Spleen (tissue), 11 donors: ENCODE measurements around the gene CD37. TPM values are rescaled to one million over a fixed set of nuclear protein-coding genes. Genes with fewer than 3 reads are reported as not detected.

Experiments
- DNase-seq: peaks from one replicate; pipeline ENCODE4 v3.0.0-alpha.2; 2020
- H3K27ac ChIP-seq, 8 donors: fragments of 200-600 bp; sonication (generic) in 7 of 8; 1 replicate in 4 of 8; 2 replicates in 4 of 8; pipeline versions ENCODE4 v1.5.0 to v1.8.0; 2016 to 2021; ENCODE audit warnings: inconsistent platforms in 4 of 8, mild to moderate bottlenecking in 4 of 8, moderate library complexity in 1 of 8
- H3K27me3 ChIP-seq, 7 donors: fragments of 200-600 bp; sonication (generic) in 6 of 7; replicated peaks in 1 of 7; 1 replicate in 4 of 7; 2 replicates in 3 of 7; pipeline versions ENCODE4 v1.5.0 to v1.8.0; 2016 to 2021; ENCODE audit warnings: inconsistent platforms in 3 of 7, mild to moderate bottlenecking in 1 of 7
- H3K36me3 ChIP-seq, 6 donors: fragments of 200-600 bp; sonication (generic) in 5 of 6; 1 replicate in 4 of 6; 2 replicates in 2 of 6; pipeline versions ENCODE4 v1.5.0 to v1.8.0; 2016 to 2021; ENCODE audit warnings: inconsistent platforms in 2 of 6
- H3K4me1 ChIP-seq, 6 donors: fragments of 200-600 bp; sonication (generic) in 5 of 6; 1 replicate in 3 of 6; 2 replicates in 3 of 6; pipeline versions ENCODE4 v1.5.0 to v1.8.0; 2016 to 2021; ENCODE audit warnings: inconsistent platforms in 3 of 6
- H3K4me3 ChIP-seq, 8 donors: fragments of 200-600 bp; sonication (generic) in 7 of 8; 1 replicate in 4 of 8; 2 replicates in 4 of 8; pipeline versions ENCODE4 v1.5.0 to v1.8.0; 2016 to 2021; ENCODE audit warnings: inconsistent platforms in 4 of 8, mild to moderate bottlenecking in 4 of 8, moderate library complexity in 2 of 8
- H3K9me3 ChIP-seq, 8 donors: fragments of 200-600 bp; sonication (generic) in 7 of 8; 1 replicate in 4 of 8; 2 replicates in 4 of 8; pipeline versions ENCODE4 v1.5.0 to v1.8.0; 2016 to 2021; ENCODE audit warnings: inconsistent platforms in 4 of 8
- CTCF ChIP-seq, 11 experiments: fragments of 200-600 bp in 7 of 11; fragments of 450-650 bp in 4 of 11; sonication (generic) in 4 of 11; IDR thresholded peaks in 8 of 11; conservative IDR thresholded peaks in 3 of 11; 1 replicate in 7 of 11; 2 replicates in 4 of 11; pipeline versions ENCODE4 v1.4.0 to v1.8.0; 2016 to 2021; ENCODE audit warnings: antibody characterized with exemption in 11 of 11, inconsistent platforms in 4 of 11, mild to moderate bottlenecking in 1 of 11
- POLR2A ChIP-seq, 3 donors: fragments of 450-650 bp; IDR thresholded peaks; one replicate each; pipeline ENCODE4 v1.5.1; 2017; ENCODE audit warnings: antibody characterized with exemption in 3 of 3, mild to moderate bottlenecking in 1 of 3
- POLR2AphosphoS5 ChIP-seq, 3 donors: sonication (generic); formaldehyde crosslinking; IDR thresholded peaks; one replicate each; pipeline ENCODE4 v1.5.1; 2017; ENCODE audit warnings: antibody characterized with exemption in 3 of 3
- WGBS, 5 donors: extraction: QIAGEN DNeasy Blood & Tissue Kit in 3 of 5; methylation state at CpG; one replicate each; pipeline versions ENCODE4 v1.1.5 to v1.1.7; 2013 to 2018; 5-methylcytosine and 5-hydroxymethylcytosine counted together
- intact Hi-C: fragments of 100-400 bp; cut with DNase I; formaldehyde crosslinking; loops from one replicate; pipeline ENCODE4 v1.15.0; 2023; ENCODE audit warnings: low total_unique reads
- microRNA-seq, 3 donors: library from miRNA; unstranded; fragments of <30 nt; microRNA quantifications; one replicate each; pipeline versions ENCODE4 to v1.1.0, GENCODE V29; 2019 to 2020
- polyA plus RNA-seq, 3 donors: library from polyadenylated mRNA; stranded (reverse); fragments of 200-250 nt; gene quantifications; one replicate each; pipeline ENCODE4 v1.2.1, GENCODE V29; 2013
- small RNA-seq, 4 donors: library from RNA; depleted of rRNA; stranded (forward); fragments of <200 nt; gene quantifications; one replicate each; pipeline ENCODE3, GENCODE V24; 2016
- total RNA-seq, 7 donors: library from RNA; depleted of rRNA in 3 of 7; stranded (reverse); fragments of >200 nt in 3 of 7; fragmentation: NEBNext Ultra II Directional in 4 of 7; extraction: Animal tissue kit (Norgen Biotek cat#: 25700) in 4 of 7; gene quantifications; one replicate each; pipeline versions ENCODE4 v1.1.0 to v1.2.1, GENCODE V29; 2016 to 2021
- donor health status: healthy with polysubstance abuse.
- donor health status: DM: no; HTN: no; CAD: no; lungs with moderate emphysema.
- donor health status: DM: no; HTN: no; CAD: no.
- donor health status: Bipolar disorder and iron deficiency.
- donor health status: healthy.
- donor health status: DM: no; HTN: no; CAD: no.
- donor health status: DM: yes; HTN: yes; CAD: no.

The CD37 gene
- total and polyA plus RNA-seq, 10 donors = 297 to 516 (median 403) TPM

DNA sequence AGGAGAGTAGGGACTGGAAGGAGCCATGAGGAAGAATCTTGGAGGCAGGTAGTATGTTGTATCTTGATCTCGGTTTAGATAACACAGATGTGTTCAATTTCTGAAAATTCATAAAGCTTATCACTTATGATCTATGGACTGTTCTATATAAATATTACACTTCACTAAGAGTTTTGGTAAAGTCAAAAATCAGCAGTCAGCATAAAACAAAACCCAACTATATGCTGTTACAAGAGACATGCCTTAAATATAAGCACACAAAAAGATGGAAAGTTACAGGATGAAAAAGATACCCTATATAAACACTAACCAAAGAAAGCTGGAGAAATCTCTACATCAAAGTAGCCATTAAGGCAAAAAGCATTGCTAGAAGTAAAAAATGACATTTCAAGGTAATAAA lies 48.4 kb downstream of the CD37 start:
- Histone ChIP-seq H3K4me1 (peaks cover 0 to 16% (median 1%) of the 10 kb centered on the region in 6 donors), H3K27ac (no peak overlapping the region), H3K27me3 (peaks cover 0 to 7% (median 0%) of the 10 kb centered on the region in 7 donors), H3K36me3 (no peaks in the 10 kb centered on the region), H3K4me3 (no peak overlapping the region), H3K9me3 (peaks cover 0 to 19% (median 11%) of the 10 kb centered on the region in 8 donors)
- TF ChIP-seq CTCF (IDR thresholded peaks at IDR 0.05 in 8 of 11, conservative IDR thresholded peaks at IDR 0.05 in 3 of 11) (no peak), POLR2A (IDR thresholded peaks at IDR 0.05) (no peak), POLR2AphosphoS5 (IDR thresholded peaks at IDR 0.05) (no peak)
- intact Hi-C loops = no loop called here
- no peak for DNase-seq
- WGBS, 5 donors = 42 to 100% (median 53%) methylated on average over 1 of the region's 1 CpG

- H3K27me3 ChIP-seq = peaks cover 0 to 7% (median 0%) of the 10 kb centered on the region in 7 donors
- peak; percentile 47 to 80 (median 77) for TF ChIP-seq POLR2AphosphoS5 (IDR thresholded peaks at IDR 0.05)
- no peak for TF ChIP-seq CTCF (IDR thresholded peaks at IDR 0.05 in 8 of 11, conservative IDR thresholded peaks at IDR 0.05 in 3 of 11)
- TF ChIP-seq POLR2A (IDR thresholded peaks at IDR 0.05) = no peak
Measured at GRCh38 chr19:49387936-49388372, 52.7 kb downstream of the CD37 start, which contains the start of gene KASH5. TSS of gene KASH5 (plus strand) at chr19:49388249. CDS start at chr19:49390884, 2,635 bp downstream.

GRCh38 chr19:49389406-49389805 lies 54.2 kb downstream of the CD37 start:
- Histone ChIP-seq H3K4me1 (peaks cover 0 to 44% (median 13%) of the 10 kb centered on the region in 6 donors), H3K9me3 (no peaks in the 10 kb centered on the region), H3K27ac (no peak overlapping the region), H3K27me3 (peaks cover 0 to 14% (median 0%) of the 10 kb centered on the region in 7 donors), H3K36me3 (no peaks in the 10 kb centered on the region), H3K4me3 (no peak overlapping the region)
- DNase-seq = no peak
- TF ChIP-seq POLR2AphosphoS5 (IDR thresholded peaks at IDR 0.05) (no peak), CTCF (IDR thresholded peaks at IDR 0.05 in 8 of 11, conservative IDR thresholded peaks at IDR 0.05 in 3 of 11) (no peak), POLR2A (IDR thresholded peaks at IDR 0.05) (no peak)
- intact Hi-C loops = no loop called here
- whole genome bisulfite sequencing, 5 donors = 91 to 95% (median 92%) methylated on average over 15 to 20 of the region's 20 CpGs

More at GRCh38 chr19:49387936-49388372, 52.7 kb downstream of the CD37 start, which contains the start of gene KASH5:
- peak within 1 kb of the TSS in 4 of 8 donors; percentile 22 to 72 (median 49) for H3K27ac ChIP-seq
- peaks cover 0 to 5% (median under 1%) of the 10 kb centered on the region in 8 donors for H3K9me3 ChIP-seq
- peak within 1 kb of the TSS in 5 of 8 donors; percentile 9 to 47 (median 18) for H3K4me3 ChIP-seq
- H3K36me3 ChIP-seq = no peaks in the 10 kb centered on the region
- intact Hi-C loops = no loop called here
- peak; percentile 95 for DNase-seq
- WGBS, 5 donors = 31 to 59% (median 50%) methylated on average over 10 to 40 of the region's 40 CpGs
- H3K4me1 ChIP-seq = peaks cover 0 to 44% (median 13%) of the 10 kb centered on the region in 6 donors

Small RNAs within 50 kb of the gene (microRNA-seq; reads per million reads assigned to microRNA genes)
- gene MIR4324 = 0 reads per million in 3 donors

Small RNAs within 50 kb of the gene (small RNA-seq; reads per million reads assigned to genes)
- gene MIR4324 = 0 reads per million in 4 donors

Other genes starting within 250 kb of the CD37 start
- gene SNRNP70, start 250.0 kb upstream of the CD37 start, total RNA-seq = 100 to 1,000 TPM; 238 to 337 (median 270) TPM
- 100 to 1,000 TPM; 198 to 559 (median 421) TPM for gene SNRNP70, start 250.0 kb upstream of the CD37 start, polyA plus RNA-seq
- gene LIN7B, start 221.0 kb upstream of the CD37 start, total RNA-seq = 1 to 10 TPM; 2.7 to 9.6 (median 5.5) TPM
- 1 to 10 TPM; 7.2 to 9.5 (median 9.2) TPM for gene LIN7B, start 221.0 kb upstream of the CD37 start, polyA plus RNA-seq
- 1 to 10 TPM in 4 of 7 donors, under 1 TPM in 2, not detected in 1; 0.70 to 5.4 (median 1.6) TPM for gene C19orf73, start 216.3 kb upstream of the CD37 start, total RNA-seq
- gene C19orf73, start 216.3 kb upstream of the CD37 start, polyA plus RNA-seq = 1 to 10 TPM; 3.9 to 5.5 (median 4.2) TPM
- gene PPFIA3, start 215.9 kb upstream of the CD37 start, total RNA-seq = 1 to 10 TPM; 3.6 to 9.5 (median 5.4) TPM
- 10 to 100 TPM in 1 of 3 donors, 1 to 10 TPM in 2; 6.9 to 17.2 (median 8.4) TPM for gene PPFIA3, start 215.9 kb upstream of the CD37 start, polyA plus RNA-seq
- under 1 TPM in 2 of 7 donors, not detected in 5; 0.27 to 0.47 TPM for gene HRC, start 180.0 kb upstream of the CD37 start, total RNA-seq
- under 1 TPM; 0.07 to 0.27 (median 0.22) TPM for gene HRC, start 180.0 kb upstream of the CD37 start, polyA plus RNA-seq
- 10 to 100 TPM in 5 of 7 donors, 1 to 10 TPM in 2; 3.6 to 28.7 (median 13.2) TPM for gene TRPM4, start 177.6 kb upstream of the CD37 start, total RNA-seq
- gene TRPM4, start 177.6 kb upstream of the CD37 start, polyA plus RNA-seq = 10 to 100 TPM in 1 of 3 donors, 1 to 10 TPM in 2; 3.3 to 18.7 (median 4.6) TPM
- 1 to 10 TPM; 2.1 to 6.9 (median 5.0) TPM for gene SLC6A16, start 10.2 kb upstream of the CD37 start, total RNA-seq
- 1 to 10 TPM; 2.7 to 5.0 (median 2.7) TPM for gene SLC6A16, start 10.2 kb upstream of the CD37 start, polyA plus RNA-seq
- 10 to 100 TPM in 6 of 7 donors, 1 to 10 TPM in 1; 8.9 to 24.7 (median 15.8) TPM for gene TEAD2, start 27.0 kb downstream of the CD37 start, total RNA-seq
- gene TEAD2, start 27.0 kb downstream of the CD37 start, polyA plus RNA-seq = 1 to 10 TPM; 5.8 to 8.4 (median 5.8) TPM
- under 1 TPM in 2 of 7 donors, not detected in 5; 0.57 to 0.79 TPM for gene DKKL1, start 28.5 kb downstream of the CD37 start, total RNA-seq
- 1 to 10 TPM in 1 of 3 donors, under 1 TPM in 1, not detected in 1; 0.57 to 1.1 TPM for gene DKKL1, start 28.5 kb downstream of the CD37 start, polyA plus RNA-seq
- under 1 TPM in 1 of 7 donors, not detected in 6; 0.41 TPM for gene KASH5, start 52.8 kb downstream of the CD37 start, total RNA-seq
- under 1 TPM; 0.11 to 0.32 (median 0.19) TPM for gene KASH5, start 52.8 kb downstream of the CD37 start, polyA plus RNA-seq
- not detected for gene PTH2, start 88.0 kb downstream of the CD37 start, total RNA-seq
- not detected for gene PTH2, start 88.0 kb downstream of the CD37 start, polyA plus RNA-seq
- gene GFY, start 90.0 kb downstream of the CD37 start, total RNA-seq = not detected
- gene GFY, start 90.0 kb downstream of the CD37 start, polyA plus RNA-seq = not detected
- gene SLC17A7, start 106.1 kb downstream of the CD37 start, total RNA-seq = under 1 TPM in 2 of 7 donors, not detected in 5; 0.10 to 0.13 TPM
- under 1 TPM; 0.07 to 0.12 (median 0.10) TPM for gene SLC17A7, start 106.1 kb downstream of the CD37 start, polyA plus RNA-seq
- 10 to 100 TPM; 76.0 to 94.3 (median 86.1) TPM for gene PIH1D1, start 116.4 kb downstream of the CD37 start, total RNA-seq
- 100 to 1,000 TPM in 2 of 3 donors, 10 to 100 TPM in 1; 85.3 to 140 (median 118) TPM for gene PIH1D1, start 116.4 kb downstream of the CD37 start, polyA plus RNA-seq
- 10 to 100 TPM; 38.7 to 50.2 (median 45.8) TPM for gene ALDH16A1, start 117.8 kb downstream of the CD37 start, total RNA-seq
- 10 to 100 TPM; 54.9 to 99.9 (median 94.9) TPM for gene ALDH16A1, start 117.8 kb downstream of the CD37 start, polyA plus RNA-seq
- 10 to 100 TPM; 11.2 to 32.8 (median 24.1) TPM for gene FLT3LG, start 138.8 kb downstream of the CD37 start, total RNA-seq
- gene FLT3LG, start 138.8 kb downstream of the CD37 start, polyA plus RNA-seq = 10 to 100 TPM; 16.4 to 26.4 (median 19.9) TPM
- 1,000 to 10,000 TPM; 2,521 to 3,132 (median 2,768) TPM for gene RPL13A, start 152.2 kb downstream of the CD37 start, total RNA-seq
- 1,000 to 10,000 TPM; 6,561 to 7,408 (median 7,261) TPM for gene RPL13A, start 152.2 kb downstream of the CD37 start, polyA plus RNA-seq
- gene RPS11, start 161.0 kb downstream of the CD37 start, total RNA-seq = 1,000 to 10,000 TPM; 1,555 to 3,509 (median 2,434) TPM
- over 10,000 TPM in 2 of 3 donors, 1,000 to 10,000 TPM in 1; 8,326 to 12,835 (median 11,104) TPM for gene RPS11, start 161.0 kb downstream of the CD37 start, polyA plus RNA-seq
- gene FCGRT, start 177.3 kb downstream of the CD37 start, total RNA-seq = 100 to 1,000 TPM; 273 to 616 (median 435) TPM
- gene FCGRT, start 177.3 kb downstream of the CD37 start, polyA plus RNA-seq = 100 to 1,000 TPM; 144 to 364 (median 279) TPM
- 10 to 100 TPM; 18.9 to 44.2 (median 42.8) TPM for gene RCN3, start 192.6 kb downstream of the CD37 start, total RNA-seq
- gene RCN3, start 192.6 kb downstream of the CD37 start, polyA plus RNA-seq = 10 to 100 TPM; 25.0 to 99.2 (median 89.9) TPM
- 10 to 100 TPM; 58.6 to 73.8 (median 70.0) TPM for gene NOSIP, start 245.2 kb downstream of the CD37 start, total RNA-seq
- gene NOSIP, start 245.2 kb downstream of the CD37 start, polyA plus RNA-seq = 100 to 1,000 TPM; 129 to 152 (median 149) TPM
- 1 to 10 TPM in 5 of 7 donors, under 1 TPM in 2; 0.37 to 7.9 (median 1.3) TPM for gene PRRG2, start 245.9 kb downstream of the CD37 start, total RNA-seq
- 1 to 10 TPM in 2 of 3 donors, under 1 TPM in 1; 0.91 to 2.3 (median 1.3) TPM for gene PRRG2, start 245.9 kb downstream of the CD37 start, polyA plus RNA-seq